Mesothelial cell of epicardium (in vitro differentiated cells): Measurements from ENCODE around the gene MIA2. TPM values are rescaled to one million over a fixed set of nuclear protein-coding genes. Genes with fewer than 3 reads are reported as not detected.
"Not testable (repeated sequence)": the region's sequence is repeated elsewhere in the genome, so short reads cannot be mapped to it uniquely, and the experiment has no call there.

Experiments
- DNase-seq, 2 experiments: peaks; one replicate each; pipeline ENCODE4 v3.0.0; 2021; ENCODE audit warnings: low spot score in 2 of 2; ENCODE audit not compliant: unreplicated experiment in 2 of 2
- H3K27ac Mint-ChIP-seq: 2 replicates; pipeline ENCODE4 v1.8.0; 2021; ENCODE audit warnings: mixed read lengths
- H3K27me3 Mint-ChIP-seq: 2 replicates; pipeline ENCODE4 v1.8.0; 2021; ENCODE audit warnings: low read depth, mixed read lengths
- H3K36me3 Mint-ChIP-seq: 2 replicates; pipeline ENCODE4 v1.8.0; 2021; ENCODE audit warnings: mixed read lengths
- H3K4me1 Mint-ChIP-seq: 2 replicates; pipeline ENCODE4 v1.8.0; 2021; ENCODE audit warnings: mixed read lengths
- H3K4me3 Mint-ChIP-seq: 2 replicates; pipeline ENCODE4 v1.8.0; 2021; ENCODE audit warnings: mild to moderate bottlenecking, moderate library complexity, mixed read lengths
- H3K9me3 Mint-ChIP-seq: 2 replicates; pipeline ENCODE4 v1.8.0; 2021; ENCODE audit warnings: mixed read lengths
- total RNA-seq: library from RNA; stranded (reverse); gene quantifications from 3 replicates; pipeline ENCODE4 v1.2.1, GENCODE V29; 2021
- TF ChIP-seq, protein P1 (sequence below): fragments of 200-600 bp; sonication (generic); IDR thresholded peaks from one replicate; pipeline ENCODE4 v1.5.0; 2021; ENCODE audit warnings: antibody characterized with exemption; ENCODE audit not compliant: unreplicated experiment

MIA2 gene
- total RNA-seq: 18.9 to 21.3 TPM (median 19.7 TPM) in 3 replicates

GRCh38 chr14:39233680-39234326 is at the start of gene MIA2:
Gene MIA2, plus strand, starts transcription at chr14:39233915. Its CDS starts 200 bp downstream, at chr14:39234115.
- DNase-seq: no peak
- no peaks in the 10 kb centered on the region for H3K36me3 Mint-ChIP-seq
- TF ChIP-seq, protein P1, sequence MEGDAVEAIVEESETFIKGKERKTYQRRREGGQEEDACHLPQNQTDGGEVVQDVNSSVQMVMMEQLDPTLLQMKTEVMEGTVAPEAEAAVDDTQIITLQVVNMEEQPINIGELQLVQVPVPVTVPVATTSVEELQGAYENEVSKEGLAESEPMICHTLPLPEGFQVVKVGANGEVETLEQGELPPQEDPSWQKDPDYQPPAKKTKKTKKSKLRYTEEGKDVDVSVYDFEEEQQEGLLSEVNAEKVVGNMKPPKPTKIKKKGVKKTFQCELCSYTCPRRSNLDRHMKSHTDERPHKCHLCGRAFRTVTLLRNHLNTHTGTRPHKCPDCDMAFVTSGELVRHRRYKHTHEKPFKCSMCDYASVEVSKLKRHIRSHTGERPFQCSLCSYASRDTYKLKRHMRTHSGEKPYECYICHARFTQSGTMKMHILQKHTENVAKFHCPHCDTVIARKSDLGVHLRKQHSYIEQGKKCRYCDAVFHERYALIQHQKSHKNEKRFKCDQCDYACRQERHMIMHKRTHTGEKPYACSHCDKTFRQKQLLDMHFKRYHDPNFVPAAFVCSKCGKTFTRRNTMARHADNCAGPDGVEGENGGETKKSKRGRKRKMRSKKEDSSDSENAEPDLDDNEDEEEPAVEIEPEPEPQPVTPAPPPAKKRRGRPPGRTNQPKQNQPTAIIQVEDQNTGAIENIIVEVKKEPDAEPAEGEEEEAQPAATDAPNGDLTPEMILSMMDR: no peak
- no peak within 1 kb of the TSS for H3K4me3 Mint-ChIP-seq
- peaks cover 5% of the 10 kb centered on the region for H3K4me1 Mint-ChIP-seq
- H3K9me3 Mint-ChIP-seq: no peaks in the 10 kb centered on the region
- no peaks in the 10 kb centered on the region for H3K27me3 Mint-ChIP-seq
- no peak within 1 kb of the TSS for H3K27ac Mint-ChIP-seq

DNA sequence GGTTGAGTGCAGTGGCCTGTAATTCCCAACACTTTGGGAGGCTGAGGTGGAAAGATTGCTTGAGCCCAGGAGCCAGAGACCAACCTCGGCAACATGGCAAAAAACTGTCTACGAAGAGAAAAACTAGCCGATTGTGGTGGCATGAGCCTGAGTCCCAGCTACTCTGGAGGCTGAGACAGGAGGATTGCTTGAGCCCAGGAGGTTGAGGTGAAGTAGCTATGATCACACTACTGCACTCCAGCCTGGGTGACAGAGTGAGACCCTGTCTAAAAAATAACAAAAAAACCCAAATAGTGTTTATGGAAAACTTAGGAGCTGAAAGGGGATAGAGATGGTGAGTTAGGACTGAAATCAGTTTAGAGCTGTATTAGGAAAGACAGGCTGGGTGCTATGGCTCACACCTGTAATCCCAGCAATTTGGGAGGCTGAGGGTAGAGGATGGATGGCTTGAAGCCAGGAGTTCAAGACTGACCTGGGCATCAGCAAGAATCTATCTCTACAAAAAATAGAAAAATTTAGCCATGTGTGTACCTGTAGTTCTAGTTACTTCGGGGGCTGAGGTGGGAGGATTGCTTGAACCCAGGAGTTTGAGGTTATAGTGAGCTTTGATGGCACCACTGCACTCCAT is 49.0 kb upstream of the MIA2 start:
- no peak overlapping the region for H3K4me3 Mint-ChIP-seq
- peaks cover 2% of the 10 kb centered on the region for H3K4me1 Mint-ChIP-seq
- DNase-seq: no peak
- no peaks in the 10 kb centered on the region for H3K9me3 Mint-ChIP-seq
- H3K27ac Mint-ChIP-seq: no peak overlapping the region
- H3K27me3 Mint-ChIP-seq: no peaks in the 10 kb centered on the region
- peaks cover 18% of the 10 kb centered on the region for H3K36me3 Mint-ChIP-seq
- TF ChIP-seq, protein P1: no peak

DNA sequence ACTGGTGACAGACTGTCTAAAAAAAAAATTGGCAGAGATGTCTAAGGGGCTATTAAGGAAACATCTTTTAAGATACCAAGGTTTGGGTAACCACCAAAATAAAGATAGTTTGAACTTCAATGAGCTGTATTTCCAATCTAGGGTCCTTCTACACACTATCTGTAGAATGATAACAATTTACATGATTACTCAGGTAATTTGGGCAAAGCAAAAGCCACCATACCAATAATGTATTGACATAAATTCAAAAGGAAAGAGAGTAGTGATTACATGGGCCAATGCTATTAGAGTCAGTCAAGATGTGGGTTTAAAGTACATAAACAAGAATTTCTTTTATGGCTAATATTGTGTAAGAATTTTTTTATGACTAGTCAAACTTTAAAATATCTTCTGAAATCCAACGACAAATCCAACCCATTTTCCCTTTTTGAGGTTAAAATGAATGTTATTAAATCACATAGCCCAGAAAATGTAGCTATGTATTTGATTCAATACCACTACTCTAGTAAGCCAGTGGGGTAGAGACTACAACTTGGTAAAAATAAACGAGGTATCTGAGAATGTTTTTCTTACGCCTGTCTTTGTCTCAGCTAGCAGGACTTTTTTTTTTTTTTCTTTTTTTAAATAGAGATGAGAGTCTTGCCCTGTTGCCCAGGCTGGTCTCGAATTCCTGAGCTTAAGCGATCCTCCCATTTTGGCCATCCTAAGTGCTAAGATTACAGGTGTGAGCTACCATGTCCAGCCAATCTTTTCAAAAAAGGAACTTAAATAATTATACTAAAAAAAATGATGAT is 48.3 kb upstream of the MIA2 start:
- Mint-ChIP-seq H3K4me1 (peaks cover 2% of the 10 kb centered on the region), H3K9me3 (no peaks in the 10 kb centered on the region), H3K4me3 (no peak overlapping the region), H3K36me3 (peaks cover 16% of the 10 kb centered on the region), H3K27me3 (no peaks in the 10 kb centered on the region), H3K27ac (no peak overlapping the region)
- TF ChIP-seq, protein P1: no peak
- DNase-seq: no peak

- H3K9me3 Mint-ChIP-seq: peaks cover 4% of the 10 kb centered on the region
- TF ChIP-seq, protein P1: no peak
- no peak overlapping the region for H3K4me3 Mint-ChIP-seq
- H3K27me3 Mint-ChIP-seq: no peaks in the 10 kb centered on the region
- no peak for DNase-seq
- H3K4me1 Mint-ChIP-seq: peaks cover 2% of the 10 kb centered on the region
- peaks cover 16% of the 10 kb centered on the region for H3K36me3 Mint-ChIP-seq
- H3K27ac Mint-ChIP-seq: no peak overlapping the region
These were observed 46.7 kb upstream of the MIA2 start for GRCh38 chr14:39186941-39187525.

DNA sequence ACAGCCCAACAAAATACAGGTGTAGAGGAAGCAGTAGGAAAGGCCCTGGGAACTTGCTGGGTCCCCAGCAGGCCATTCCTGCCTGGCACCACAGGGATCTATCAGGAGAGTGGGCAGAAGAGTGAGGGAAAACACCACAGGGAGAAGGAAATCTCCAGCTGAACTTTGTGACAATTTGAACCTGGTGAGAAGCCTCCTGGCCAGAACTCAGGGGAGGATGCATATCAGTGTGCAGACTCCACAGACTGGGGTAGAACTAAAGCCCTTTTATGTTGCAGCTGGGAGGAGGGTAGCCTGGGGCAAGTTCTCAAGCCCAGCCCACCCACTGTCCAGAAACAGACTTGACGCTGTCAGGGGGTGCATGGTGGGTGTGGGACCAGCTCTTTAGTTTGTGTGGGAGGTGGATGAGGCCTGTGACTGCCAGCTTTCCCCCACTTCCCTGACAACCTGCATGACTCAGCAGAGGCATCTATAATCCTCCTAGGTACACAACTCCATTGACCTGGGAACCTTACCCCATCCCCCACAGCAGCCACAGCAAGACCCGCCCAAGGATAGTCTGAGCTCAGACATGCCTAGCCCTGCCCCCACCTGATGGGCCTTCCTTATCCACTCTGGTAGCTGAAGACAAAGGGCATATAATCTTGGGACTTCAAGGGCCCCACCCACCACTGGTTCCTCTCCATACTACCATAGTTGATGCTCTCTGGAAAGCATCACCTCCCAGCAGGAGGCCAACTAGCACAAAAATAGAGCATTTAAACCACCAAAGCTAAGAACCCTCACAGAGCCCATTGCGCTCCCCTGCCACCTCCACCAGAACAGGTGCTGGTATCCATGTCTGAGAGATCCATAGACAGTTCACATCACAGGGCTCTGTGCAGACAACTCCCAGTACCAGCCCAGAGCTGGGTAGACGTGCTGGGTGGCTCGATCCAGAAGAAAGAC is 29.8 kb upstream of the MIA2 start:
- TF ChIP-seq, protein P1: no peak
- peaks cover 7% of the 10 kb centered on the region for H3K4me1 Mint-ChIP-seq
- H3K27me3 Mint-ChIP-seq: no peaks in the 10 kb centered on the region
- H3K36me3 Mint-ChIP-seq: no peaks in the 10 kb centered on the region
- DNase-seq: no peak
- no peak overlapping the region for H3K27ac Mint-ChIP-seq
- H3K9me3 Mint-ChIP-seq: peaks cover 16% of the 10 kb centered on the region
- no peak overlapping the region for H3K4me3 Mint-ChIP-seq

DNA sequence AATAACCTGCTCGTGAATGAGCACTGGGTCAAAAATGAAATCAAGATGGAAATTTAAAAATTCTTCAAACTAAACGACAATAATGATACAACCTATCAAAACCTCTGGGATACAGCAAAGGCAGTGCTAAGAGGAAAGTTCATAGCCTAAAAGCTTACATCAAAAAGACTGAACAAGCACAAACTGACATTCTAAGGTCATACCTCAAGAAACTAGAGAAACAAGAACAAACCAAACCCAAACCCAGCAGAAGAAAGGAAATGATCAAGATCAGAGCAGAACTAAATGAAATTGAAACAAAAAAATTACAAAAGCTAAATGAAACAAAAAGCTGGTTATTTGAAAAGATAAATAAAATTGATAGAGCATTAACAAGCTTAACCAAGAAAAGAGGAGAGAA is 26.3 kb upstream of the MIA2 start:
- H3K36me3 Mint-ChIP-seq, H3K27me3 Mint-ChIP-seq, H3K4me1 Mint-ChIP-seq, H3K4me3 Mint-ChIP-seq, H3K27ac Mint-ChIP-seq, DNase-seq: not testable (repeated sequence)
- H3K9me3 Mint-ChIP-seq: peaks cover 16% of the 10 kb centered on the region
